HG03342 (cell line): ENCODE results near the gene CLCN7.

Experiments used
- ATAC-seq: cut with Tn5 transposase; IDR thresholded peaks from one replicate; pipeline ENCODE4 v1.9.1; 2021; ENCODE audit warnings: mild to moderate bottlenecking, moderate library complexity; ENCODE audit not compliant: unreplicated experiment

The CLCN7 gene

GRCh38 chr16:1408171-1408837 lies 66.5 kb downstream of the CLCN7 start:
- peak; percentile 62 for ATAC-seq

GRCh38 chr16:1407753-1408152 lies 67.1 kb downstream of the CLCN7 start:
- peak; percentile 12 for ATAC-seq

GRCh38 chr16:1403733-1404132 lies 71.1 kb downstream of the CLCN7 start:
- ATAC-seq, result no peak

- ATAC-seq, result no peak
Observed at GRCh38 chr16:1403036-1403435, 71.8 kb downstream of the CLCN7 start.

GRCh38 chr16:1401758-1402154 lies 73.1 kb downstream of the CLCN7 start:
- ATAC-seq, result no peak

- ATAC-seq, result no peak
Observed at GRCh38 chr16:1401061-1401757, 73.6 kb downstream of the CLCN7 start.

- no peak for ATAC-seq
Observed at GRCh38 chr16:1398826-1399581, 75.8 kb downstream of the CLCN7 start.

GRCh38 chr16:1398351-1398750 lies 76.5 kb downstream of the CLCN7 start:
- no peak for ATAC-seq

GRCh38 chr16:1397779-1398178 lies 77.0 kb downstream of the CLCN7 start:
- ATAC-seq, result no peak

GRCh38 chr16:1395444-1396031 lies 79.3 kb downstream of the CLCN7 start:
- ATAC-seq, result no peak
